ENCODE measurements around the gene ZNF646.

DNA sequence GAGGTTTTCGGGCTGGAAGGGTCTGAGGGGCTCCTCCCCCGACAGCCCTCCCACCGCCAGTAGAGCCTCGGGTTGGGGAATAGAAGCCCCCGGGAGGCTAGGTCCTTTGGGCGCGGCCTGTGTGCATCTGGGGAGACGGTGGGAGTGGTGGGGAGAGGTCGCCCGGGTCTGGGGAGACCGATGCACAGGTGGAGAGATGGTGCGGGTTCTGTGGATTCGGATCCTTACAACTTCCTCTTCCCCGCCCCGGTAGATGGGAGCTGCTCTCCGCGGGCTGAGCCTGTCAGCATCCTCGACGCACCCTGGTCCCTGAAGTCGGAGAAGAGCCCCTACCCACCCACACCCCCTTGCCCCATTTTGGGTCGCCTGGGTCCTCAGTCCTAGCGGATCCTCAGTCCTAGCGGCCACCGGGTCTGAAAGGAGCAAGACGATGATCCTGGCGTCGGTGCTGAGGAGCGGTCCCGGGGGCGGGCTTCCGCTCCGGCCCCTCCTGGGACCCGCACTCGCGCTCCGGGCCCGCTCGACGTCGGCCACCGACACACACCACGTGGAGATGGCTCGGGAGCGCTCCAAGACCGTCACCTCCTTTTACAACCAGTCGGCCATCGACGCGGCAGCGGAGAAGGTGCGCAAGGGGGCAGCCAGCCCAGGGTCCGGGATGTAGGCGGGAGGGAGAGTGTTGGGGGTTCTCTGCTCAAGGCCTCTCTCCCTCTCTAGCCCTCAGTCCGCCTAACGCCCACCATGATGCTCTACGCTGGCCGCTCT is 34.8 kb downstream of the ZNF646 start:
- TF ChIP-seq, protein P1, sequence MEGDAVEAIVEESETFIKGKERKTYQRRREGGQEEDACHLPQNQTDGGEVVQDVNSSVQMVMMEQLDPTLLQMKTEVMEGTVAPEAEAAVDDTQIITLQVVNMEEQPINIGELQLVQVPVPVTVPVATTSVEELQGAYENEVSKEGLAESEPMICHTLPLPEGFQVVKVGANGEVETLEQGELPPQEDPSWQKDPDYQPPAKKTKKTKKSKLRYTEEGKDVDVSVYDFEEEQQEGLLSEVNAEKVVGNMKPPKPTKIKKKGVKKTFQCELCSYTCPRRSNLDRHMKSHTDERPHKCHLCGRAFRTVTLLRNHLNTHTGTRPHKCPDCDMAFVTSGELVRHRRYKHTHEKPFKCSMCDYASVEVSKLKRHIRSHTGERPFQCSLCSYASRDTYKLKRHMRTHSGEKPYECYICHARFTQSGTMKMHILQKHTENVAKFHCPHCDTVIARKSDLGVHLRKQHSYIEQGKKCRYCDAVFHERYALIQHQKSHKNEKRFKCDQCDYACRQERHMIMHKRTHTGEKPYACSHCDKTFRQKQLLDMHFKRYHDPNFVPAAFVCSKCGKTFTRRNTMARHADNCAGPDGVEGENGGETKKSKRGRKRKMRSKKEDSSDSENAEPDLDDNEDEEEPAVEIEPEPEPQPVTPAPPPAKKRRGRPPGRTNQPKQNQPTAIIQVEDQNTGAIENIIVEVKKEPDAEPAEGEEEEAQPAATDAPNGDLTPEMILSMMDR (IDR thresholded peaks at IDR 0.05; ENCODE audit: poor library complexity, severe bottlenecking): no peak
- TF ChIP-seq MXI1 (conservative IDR thresholded peaks at IDR 0.05; ENCODE audit: poor library complexity, severe bottlenecking) (no peak), EP300 (conservative IDR thresholded peaks at IDR 0.05; ENCODE audit: poor library complexity, severe bottlenecking) (no peak)
- TF ChIP-seq, protein P2, sequence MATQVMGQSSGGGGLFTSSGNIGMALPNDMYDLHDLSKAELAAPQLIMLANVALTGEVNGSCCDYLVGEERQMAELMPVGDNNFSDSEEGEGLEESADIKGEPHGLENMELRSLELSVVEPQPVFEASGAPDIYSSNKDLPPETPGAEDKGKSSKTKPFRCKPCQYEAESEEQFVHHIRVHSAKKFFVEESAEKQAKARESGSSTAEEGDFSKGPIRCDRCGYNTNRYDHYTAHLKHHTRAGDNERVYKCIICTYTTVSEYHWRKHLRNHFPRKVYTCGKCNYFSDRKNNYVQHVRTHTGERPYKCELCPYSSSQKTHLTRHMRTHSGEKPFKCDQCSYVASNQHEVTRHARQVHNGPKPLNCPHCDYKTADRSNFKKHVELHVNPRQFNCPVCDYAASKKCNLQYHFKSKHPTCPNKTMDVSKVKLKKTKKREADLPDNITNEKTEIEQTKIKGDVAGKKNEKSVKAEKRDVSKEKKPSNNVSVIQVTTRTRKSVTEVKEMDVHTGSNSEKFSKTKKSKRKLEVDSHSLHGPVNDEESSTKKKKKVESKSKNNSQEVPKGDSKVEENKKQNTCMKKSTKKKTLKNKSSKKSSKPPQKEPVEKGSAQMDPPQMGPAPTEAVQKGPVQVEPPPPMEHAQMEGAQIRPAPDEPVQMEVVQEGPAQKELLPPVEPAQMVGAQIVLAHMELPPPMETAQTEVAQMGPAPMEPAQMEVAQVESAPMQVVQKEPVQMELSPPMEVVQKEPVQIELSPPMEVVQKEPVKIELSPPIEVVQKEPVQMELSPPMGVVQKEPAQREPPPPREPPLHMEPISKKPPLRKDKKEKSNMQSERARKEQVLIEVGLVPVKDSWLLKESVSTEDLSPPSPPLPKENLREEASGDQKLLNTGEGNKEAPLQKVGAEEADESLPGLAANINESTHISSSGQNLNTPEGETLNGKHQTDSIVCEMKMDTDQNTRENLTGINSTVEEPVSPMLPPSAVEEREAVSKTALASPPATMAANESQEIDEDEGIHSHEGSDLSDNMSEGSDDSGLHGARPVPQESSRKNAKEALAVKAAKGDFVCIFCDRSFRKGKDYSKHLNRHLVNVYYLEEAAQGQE (IDR thresholded peaks at IDR 0.05; ENCODE audit: borderline replicate concordance): no peak
